ENCODE measurements around the gene FAAP100. TPM values are rescaled to one million over a fixed set of nuclear protein-coding genes. Genes with fewer than 3 reads are reported as not detected.

FAAP100 gene
- total and polyA plus RNA-seq, 3 donors from 2014 or later = 17.6 to 45.8 (median 42.6) TPM

DNA sequence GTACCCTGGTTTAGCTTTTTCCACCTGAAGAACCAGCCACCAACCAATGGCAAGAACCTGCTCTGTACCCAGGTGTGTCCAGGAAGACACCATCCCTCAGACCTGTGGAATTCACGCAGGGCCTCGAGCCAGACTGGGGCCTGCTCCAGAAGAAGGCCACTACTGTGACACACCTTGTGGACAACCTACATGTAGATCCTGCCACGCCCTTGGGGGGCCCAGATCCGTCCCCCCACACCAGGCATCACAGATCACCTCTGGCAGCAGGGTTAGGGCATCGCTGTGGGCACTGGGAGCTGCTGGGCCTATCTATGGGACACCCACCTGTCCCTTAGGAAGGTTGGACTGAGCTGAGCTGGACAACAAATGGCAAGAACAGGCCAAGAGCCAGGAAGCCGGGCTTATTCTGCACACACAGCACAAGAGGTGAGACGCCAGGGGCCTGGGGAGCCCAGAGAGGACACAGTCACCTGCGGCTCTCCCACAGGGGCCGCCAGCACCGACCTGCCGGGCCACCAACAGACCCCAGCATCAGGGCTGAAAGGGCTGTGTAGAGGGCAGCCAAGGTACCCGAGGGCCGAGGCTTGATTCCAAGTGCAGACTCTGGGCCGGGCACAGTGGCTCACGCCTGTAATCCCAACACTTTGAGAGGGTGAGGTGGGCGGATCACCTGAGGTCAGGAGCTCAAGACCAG lies 7.7 kb downstream of the FAAP100 start:
- Histone ChIP-seq H3K27ac (no peak overlapping the region), H3K36me3 (ENCODE audit: low read depth, missing control alignments) (no peaks in the 10 kb centered on the region), H3K9me3 (no peaks in the 10 kb centered on the region), H3K4me1 (no peaks in the 10 kb centered on the region), H3K4me3 (no peak overlapping the region), H3K27me3 (no peaks in the 10 kb centered on the region)
- intact Hi-C loops (cut with DNase I; ENCODE audit: low total_unique reads) = no loop called here
- TF ChIP-seq, protein P1, sequence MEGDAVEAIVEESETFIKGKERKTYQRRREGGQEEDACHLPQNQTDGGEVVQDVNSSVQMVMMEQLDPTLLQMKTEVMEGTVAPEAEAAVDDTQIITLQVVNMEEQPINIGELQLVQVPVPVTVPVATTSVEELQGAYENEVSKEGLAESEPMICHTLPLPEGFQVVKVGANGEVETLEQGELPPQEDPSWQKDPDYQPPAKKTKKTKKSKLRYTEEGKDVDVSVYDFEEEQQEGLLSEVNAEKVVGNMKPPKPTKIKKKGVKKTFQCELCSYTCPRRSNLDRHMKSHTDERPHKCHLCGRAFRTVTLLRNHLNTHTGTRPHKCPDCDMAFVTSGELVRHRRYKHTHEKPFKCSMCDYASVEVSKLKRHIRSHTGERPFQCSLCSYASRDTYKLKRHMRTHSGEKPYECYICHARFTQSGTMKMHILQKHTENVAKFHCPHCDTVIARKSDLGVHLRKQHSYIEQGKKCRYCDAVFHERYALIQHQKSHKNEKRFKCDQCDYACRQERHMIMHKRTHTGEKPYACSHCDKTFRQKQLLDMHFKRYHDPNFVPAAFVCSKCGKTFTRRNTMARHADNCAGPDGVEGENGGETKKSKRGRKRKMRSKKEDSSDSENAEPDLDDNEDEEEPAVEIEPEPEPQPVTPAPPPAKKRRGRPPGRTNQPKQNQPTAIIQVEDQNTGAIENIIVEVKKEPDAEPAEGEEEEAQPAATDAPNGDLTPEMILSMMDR (IDR thresholded peaks at IDR 0.05) = no peak
- TF ChIP-seq POLR2A (IDR thresholded peaks at IDR 0.05) = no peak
- 90% methylated on average over 16 of the region's 16 CpGs; no CpG with 5 or more reads in 1 of the 2 donors for WGBS, 2 donors
- DNase-seq = no peak

DNA sequence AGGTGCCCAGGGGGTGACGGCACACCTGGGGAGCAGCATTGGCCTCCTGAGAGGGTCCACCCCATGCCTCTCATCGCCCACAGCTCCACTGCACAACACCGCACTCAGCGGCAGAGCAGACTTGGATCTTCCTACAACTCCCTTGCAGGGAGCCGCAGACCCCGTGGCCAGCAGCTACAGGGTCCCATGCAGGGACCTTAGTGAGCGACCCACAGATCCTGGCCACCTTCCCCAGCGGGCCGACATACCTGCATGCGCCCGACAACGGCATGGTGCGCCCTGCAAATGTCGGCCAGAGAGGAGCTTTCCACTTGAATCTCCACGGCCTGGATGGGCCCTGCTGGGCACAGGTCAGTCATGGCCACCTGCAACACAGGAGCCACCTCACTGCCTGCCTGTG lies 8.4 kb downstream of the FAAP100 start:
- no peak for TF ChIP-seq POLR2A (IDR thresholded peaks at IDR 0.05)
- TF ChIP-seq, protein P1 (IDR thresholded peaks at IDR 0.05) = no peak
- no peaks in the 10 kb centered on the region for H3K27me3 ChIP-seq
- no peaks in the 10 kb centered on the region for H3K36me3 ChIP-seq (ENCODE audit: low read depth, missing control alignments)
- intact Hi-C loops (cut with DNase I; ENCODE audit: low total_unique reads) = no loop called here
- 93 to 97% methylated on average over 3 to 14 of the region's 15 CpGs for WGBS, 2 donors
- no peak overlapping the region for H3K4me3 ChIP-seq
- H3K9me3 ChIP-seq = no peaks in the 10 kb centered on the region
- DNase-seq = no peak
- no peak overlapping the region for H3K27ac ChIP-seq
- H3K4me1 ChIP-seq = no peaks in the 10 kb centered on the region

DNA sequence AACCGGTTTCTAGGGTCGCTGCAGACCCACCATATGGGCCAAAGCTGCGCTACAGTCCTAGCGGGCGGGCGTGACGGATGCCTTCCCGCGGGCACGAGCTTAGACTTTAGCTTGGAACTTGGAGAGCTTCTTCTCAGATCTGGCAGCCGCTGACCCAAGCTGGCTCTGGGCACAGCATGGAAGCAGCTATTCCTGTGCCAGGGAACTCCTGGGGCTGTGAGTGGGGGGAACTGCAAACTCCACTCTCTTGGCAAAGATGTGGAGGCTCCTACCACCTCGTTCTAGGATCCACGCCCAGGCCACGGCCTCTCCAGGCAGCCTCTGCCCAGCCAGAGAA lies 8.8 kb downstream of the FAAP100 start:
- TF ChIP-seq POLR2A (IDR thresholded peaks at IDR 0.05) = no peak
- TF ChIP-seq, protein P1 (IDR thresholded peaks at IDR 0.05) = no peak
- Histone ChIP-seq H3K9me3 (no peaks in the 10 kb centered on the region), H3K36me3 (ENCODE audit: low read depth, missing control alignments) (no peaks in the 10 kb centered on the region), H3K4me1 (no peaks in the 10 kb centered on the region), H3K27ac (no peak overlapping the region), H3K27me3 (no peaks in the 10 kb centered on the region), H3K4me3 (no peak overlapping the region)
- WGBS, 2 donors = 95% methylated on average over 14 of the region's 14 CpGs; no CpG with 5 or more reads in 1 of the 2 donors
- intact Hi-C loops (cut with DNase I; ENCODE audit: low total_unique reads) = no loop called here
- DNase-seq = no peak

DNA sequence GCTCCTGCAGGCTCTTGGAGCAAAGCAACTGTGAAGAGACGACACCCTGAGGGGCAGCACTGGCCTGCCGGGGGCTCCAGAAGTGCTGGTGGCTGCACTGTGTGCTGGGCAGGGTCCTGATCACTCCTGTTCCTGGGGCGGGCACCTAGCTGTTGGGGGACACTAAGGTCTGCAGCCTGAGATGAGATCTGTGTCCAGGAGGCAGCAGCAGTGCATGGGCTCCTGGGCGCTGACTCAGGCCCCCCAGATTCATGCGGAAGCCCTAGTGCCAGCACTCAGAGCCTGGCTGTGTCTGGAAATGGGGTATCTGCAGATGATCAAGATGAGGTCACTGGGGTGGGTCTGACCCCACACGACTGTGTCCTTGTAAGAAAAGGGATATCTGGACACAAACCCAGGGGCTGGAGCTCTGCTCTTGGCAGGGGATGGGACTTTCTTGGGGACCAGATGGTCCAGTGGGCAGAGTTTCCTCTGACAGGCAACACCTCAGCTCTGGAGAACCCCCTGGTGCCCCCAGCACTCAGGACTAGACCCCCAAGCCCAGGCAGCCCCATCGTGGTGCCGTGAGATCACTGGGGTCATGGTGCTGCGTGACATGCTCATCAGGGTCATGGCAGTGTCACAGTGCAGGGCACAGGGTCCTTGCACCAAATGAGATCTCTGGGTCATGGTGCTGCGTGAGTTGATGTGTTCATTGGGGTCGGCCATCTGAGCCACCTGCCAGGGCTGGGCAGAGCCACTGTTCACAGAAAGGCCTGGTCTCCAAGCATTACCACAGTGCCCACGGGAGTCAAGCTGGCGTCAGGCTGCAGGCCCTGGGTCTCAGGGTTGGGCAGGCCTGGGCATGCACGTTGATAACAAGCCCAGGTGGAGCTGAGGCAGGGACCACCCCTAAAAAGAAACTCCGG lies 9.5 kb downstream of the FAAP100 start:
- no peaks in the 10 kb centered on the region for H3K36me3 ChIP-seq (ENCODE audit: low read depth, missing control alignments)
- no peak for TF ChIP-seq POLR2A (IDR thresholded peaks at IDR 0.05)
- TF ChIP-seq, protein P1 (IDR thresholded peaks at IDR 0.05) = no peak
- H3K27ac ChIP-seq = no peak overlapping the region
- H3K4me1 ChIP-seq = no peaks in the 10 kb centered on the region
- H3K4me3 ChIP-seq = no peak overlapping the region
- 87 to 89% methylated on average over 6 to 15 of the region's 15 CpGs for WGBS, 2 donors
- intact Hi-C loops (cut with DNase I; ENCODE audit: low total_unique reads) = no loop called here
- H3K27me3 ChIP-seq = no peaks in the 10 kb centered on the region
- DNase-seq = no peak
- no peaks in the 10 kb centered on the region for H3K9me3 ChIP-seq
